Measurements from ENCODE around the gene JAKMIP2.

DNA sequence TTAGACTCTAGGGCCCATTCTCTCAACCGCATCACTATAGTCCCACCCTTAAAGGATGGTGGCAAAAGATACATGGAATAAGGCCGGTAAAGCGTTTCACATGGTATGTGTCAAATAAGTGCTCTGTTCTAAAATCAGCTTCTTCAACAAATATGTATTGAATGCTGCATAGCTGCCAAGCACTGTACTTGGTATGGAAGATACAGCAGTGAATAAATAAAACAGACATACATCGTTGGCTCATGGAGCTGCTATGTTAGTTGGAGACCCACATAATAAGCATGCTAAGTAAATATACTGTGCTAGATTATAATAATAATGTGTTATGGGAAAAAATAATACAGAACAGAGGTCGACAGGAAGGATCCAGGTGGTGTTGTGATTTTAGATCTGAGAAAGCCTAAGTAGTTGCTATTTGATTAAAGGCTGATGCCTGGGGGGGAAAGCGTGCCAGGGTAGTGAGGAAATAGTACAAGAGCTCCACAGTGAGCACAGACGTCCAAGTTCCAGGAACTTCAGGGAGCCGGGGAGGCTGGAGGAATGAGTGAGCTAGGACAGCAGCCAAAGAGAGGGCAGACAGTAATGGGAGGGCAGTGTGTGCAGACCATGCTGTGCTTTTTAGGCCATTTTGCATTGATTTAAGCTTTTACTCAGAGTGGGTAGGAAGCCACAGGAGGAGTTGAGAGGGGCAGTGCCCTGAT is 93.7 kb downstream of the JAKMIP2 start:
- TF ChIP-seq POLR2AphosphoS5 (IDR thresholded peaks at IDR 0.05; ENCODE audit: low read depth) (no peak), SPI1 (IDR thresholded peaks at IDR 0.05; ENCODE audit: borderline replicate concordance, low read depth) (no peak), GABPA (IDR thresholded peaks at IDR 0.05; ENCODE audit: low read depth) (no peak)
- TF ChIP-seq, protein P1, sequence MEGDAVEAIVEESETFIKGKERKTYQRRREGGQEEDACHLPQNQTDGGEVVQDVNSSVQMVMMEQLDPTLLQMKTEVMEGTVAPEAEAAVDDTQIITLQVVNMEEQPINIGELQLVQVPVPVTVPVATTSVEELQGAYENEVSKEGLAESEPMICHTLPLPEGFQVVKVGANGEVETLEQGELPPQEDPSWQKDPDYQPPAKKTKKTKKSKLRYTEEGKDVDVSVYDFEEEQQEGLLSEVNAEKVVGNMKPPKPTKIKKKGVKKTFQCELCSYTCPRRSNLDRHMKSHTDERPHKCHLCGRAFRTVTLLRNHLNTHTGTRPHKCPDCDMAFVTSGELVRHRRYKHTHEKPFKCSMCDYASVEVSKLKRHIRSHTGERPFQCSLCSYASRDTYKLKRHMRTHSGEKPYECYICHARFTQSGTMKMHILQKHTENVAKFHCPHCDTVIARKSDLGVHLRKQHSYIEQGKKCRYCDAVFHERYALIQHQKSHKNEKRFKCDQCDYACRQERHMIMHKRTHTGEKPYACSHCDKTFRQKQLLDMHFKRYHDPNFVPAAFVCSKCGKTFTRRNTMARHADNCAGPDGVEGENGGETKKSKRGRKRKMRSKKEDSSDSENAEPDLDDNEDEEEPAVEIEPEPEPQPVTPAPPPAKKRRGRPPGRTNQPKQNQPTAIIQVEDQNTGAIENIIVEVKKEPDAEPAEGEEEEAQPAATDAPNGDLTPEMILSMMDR (IDR thresholded peaks at IDR 0.05; ENCODE audit: insufficient read depth, low read length): no peak
- TF ChIP-seq, protein P2, sequence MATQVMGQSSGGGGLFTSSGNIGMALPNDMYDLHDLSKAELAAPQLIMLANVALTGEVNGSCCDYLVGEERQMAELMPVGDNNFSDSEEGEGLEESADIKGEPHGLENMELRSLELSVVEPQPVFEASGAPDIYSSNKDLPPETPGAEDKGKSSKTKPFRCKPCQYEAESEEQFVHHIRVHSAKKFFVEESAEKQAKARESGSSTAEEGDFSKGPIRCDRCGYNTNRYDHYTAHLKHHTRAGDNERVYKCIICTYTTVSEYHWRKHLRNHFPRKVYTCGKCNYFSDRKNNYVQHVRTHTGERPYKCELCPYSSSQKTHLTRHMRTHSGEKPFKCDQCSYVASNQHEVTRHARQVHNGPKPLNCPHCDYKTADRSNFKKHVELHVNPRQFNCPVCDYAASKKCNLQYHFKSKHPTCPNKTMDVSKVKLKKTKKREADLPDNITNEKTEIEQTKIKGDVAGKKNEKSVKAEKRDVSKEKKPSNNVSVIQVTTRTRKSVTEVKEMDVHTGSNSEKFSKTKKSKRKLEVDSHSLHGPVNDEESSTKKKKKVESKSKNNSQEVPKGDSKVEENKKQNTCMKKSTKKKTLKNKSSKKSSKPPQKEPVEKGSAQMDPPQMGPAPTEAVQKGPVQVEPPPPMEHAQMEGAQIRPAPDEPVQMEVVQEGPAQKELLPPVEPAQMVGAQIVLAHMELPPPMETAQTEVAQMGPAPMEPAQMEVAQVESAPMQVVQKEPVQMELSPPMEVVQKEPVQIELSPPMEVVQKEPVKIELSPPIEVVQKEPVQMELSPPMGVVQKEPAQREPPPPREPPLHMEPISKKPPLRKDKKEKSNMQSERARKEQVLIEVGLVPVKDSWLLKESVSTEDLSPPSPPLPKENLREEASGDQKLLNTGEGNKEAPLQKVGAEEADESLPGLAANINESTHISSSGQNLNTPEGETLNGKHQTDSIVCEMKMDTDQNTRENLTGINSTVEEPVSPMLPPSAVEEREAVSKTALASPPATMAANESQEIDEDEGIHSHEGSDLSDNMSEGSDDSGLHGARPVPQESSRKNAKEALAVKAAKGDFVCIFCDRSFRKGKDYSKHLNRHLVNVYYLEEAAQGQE (IDR thresholded peaks at IDR 0.05; ENCODE audit: insufficient replicate concordance, low read depth): no peak

All from HL-60 (cell line).